K562 (cell line): ENCODE measurements around the gene TTLL9. TPM values are rescaled to one million over a fixed set of nuclear protein-coding genes. Genes with fewer than 3 reads are reported as not detected.

ENCODE experiments used
- ATAC-seq: fragments of 200-7000 bp; cut with Tn5 transposase; 3 replicates; pipeline ENCODE4 v1.9.1; 2020; ENCODE audit warnings: moderate library complexity
- BruUV-seq: library from RNA; stranded (reverse); fragments of 400-500 nt; replicated peaks from 2 replicates; lab custom pipeline; 2021; lab: Mats Ljungman, UMichigan
- CTCF ChIA-PET: fragments of 300-600 bp; formaldehyde crosslinking; extraction: SDS; loops from one replicate; lab custom pipeline; 2021; ENCODE audit warnings: low intra/inter-chr PET ratio; lab: Yijun Ruan, JAX
- POLR2A ChIA-PET: fragments of 300-600, 350-650 bp; sonication (Branson Sonifier 250); formaldehyde crosslinking; extraction: SDS; loops from one replicate; lab custom pipeline; 2021; ENCODE audit warnings: antibody characterized with exemption, inconsistent platforms; lab: Yijun Ruan, JAX
- DNase-seq, 4 experiments: peaks; one replicate each; pipeline versions ENCODE4 v3.0.0 to v3.0.0-alpha.2; 2011 to 2018; ENCODE audit warnings: low spot score in 3 of 4, mixed read lengths in 3 of 4; ENCODE audit errors: extremely low read depth in 1 of 4
- FAIRE-seq: peaks from 2 replicates; lab custom pipeline; 2011; peaks lifted over from hg19 to GRCh38; lab: Jason Lieb, UNC
- H2AFZ ChIP-seq: 2 replicates; pipeline ENCODE4 v1.6.0; 2011; ENCODE audit warnings: low read depth, low read length, control low read depth, inconsistent platforms
- H3K27ac ChIP-seq: fragments of 200-600 bp; 3 replicates; pipeline ENCODE4 v1.8.0; 2011; ENCODE audit warnings: low read depth, mild to moderate bottlenecking, control low read depth, inconsistent platforms, low read length, moderate library complexity, mixed read lengths; ENCODE audit errors: extremely low read depth
- H3K27me3 ChIP-seq, 2 experiments: fragments of 300-600 bp in 1 of 2; 2 replicates in 1 of 2; 3 replicates in 1 of 2; pipeline versions ENCODE4 v1.6.0 to v1.8.0; 2011; ENCODE audit warnings: inconsistent platforms in 2 of 2, low read length in 2 of 2, mild to moderate bottlenecking in 1 of 2, mixed read lengths in 1 of 2, moderate library complexity in 1 of 2; ENCODE audit not compliant: control insufficient read depth in 2 of 2, insufficient read depth in 2 of 2
- H3K36me3 ChIP-seq: fragments of 300-600 bp; 3 replicates; pipeline ENCODE4 v1.8.0; 2011; ENCODE audit warnings: mild to moderate bottlenecking, low read length, inconsistent platforms; ENCODE audit not compliant: control insufficient read depth, insufficient read depth
- H3K4me1 ChIP-seq, 2 experiments: fragments of 200-600 bp in 1 of 2; replicated peaks in 1 of 2; 2 replicates in 1 of 2; 3 replicates in 1 of 2; pipeline versions ENCODE4 v1.5.1 to v1.8.0; 2011; ENCODE audit warnings: inconsistent platforms in 2 of 2, low read length in 2 of 2, mild to moderate bottlenecking in 1 of 2, mixed read lengths in 1 of 2, moderate library complexity in 1 of 2; ENCODE audit not compliant: control insufficient read depth in 2 of 2, insufficient read depth in 2 of 2
- H3K4me2 ChIP-seq: 2 replicates; pipeline ENCODE4 v1.6.1; 2011; ENCODE audit warnings: low read length, control low read depth, inconsistent platforms, mixed read lengths; ENCODE audit not compliant: insufficient read depth
- H3K4me3 ChIP-seq: fragments of 200-600 bp; sonication (generic), shearing (Covaris generic); 2 replicates; pipeline ENCODE4 v1.5.1; 2016; ENCODE audit warnings: control low read depth, inconsistent platforms
- H3K79me2 ChIP-seq: fragments of 200-600 bp; 3 replicates; pipeline ENCODE4 v1.8.0; 2011; ENCODE audit warnings: low read length, inconsistent platforms; ENCODE audit not compliant: control insufficient read depth, insufficient read depth
- H3K9ac ChIP-seq, 2 experiments: 2 replicates each; pipeline versions ENCODE4 v1.6.0 to v1.6.1; 2011; ENCODE audit warnings: low read depth in 2 of 2, low read length in 2 of 2, control low read depth in 1 of 2, inconsistent platforms in 1 of 2, mild to moderate bottlenecking in 1 of 2, mixed read lengths in 1 of 2; ENCODE audit not compliant: insufficient read depth in 1 of 2
- H3K9me1 ChIP-seq: one replicate; pipeline ENCODE4 v1.6.0; 2011; ENCODE audit warnings: inconsistent platforms, mild to moderate bottlenecking, low read length, moderate library complexity; ENCODE audit not compliant: control insufficient read depth, insufficient read depth
- H3K9me3 ChIP-seq: replicated peaks from 2 replicates; pipeline ENCODE4 v1.5.1; 2011; ENCODE audit warnings: low read depth, low read length, inconsistent platforms; ENCODE audit not compliant: control insufficient read depth, insufficient read depth
- H4K20me1 ChIP-seq: replicated peaks from 2 replicates; pipeline ENCODE4 v1.6.1; 2011; ENCODE audit warnings: low read length, inconsistent platforms, mixed read lengths; ENCODE audit not compliant: control insufficient read depth, insufficient read depth
- ARHGAP35 ChIP-seq: fragments of 450-650 bp; IDR thresholded peaks from 2 replicates; pipeline ENCODE4 v1.6.1; 2018; ENCODE audit not compliant: partially characterized antibody
- E2F1 ChIP-seq: sonication (generic); formaldehyde crosslinking; IDR thresholded peaks from 2 replicates; pipeline ENCODE4 v1.8.1; 2023; ENCODE audit warnings: mild to moderate bottlenecking, missing genetic modification reagents, moderate library complexity
- EP300 ChIP-seq: IDR thresholded peaks from 2 replicates; pipeline ENCODE4 v1.6.1; 2012; ENCODE audit warnings: low read length, improper control_type of control experiment
- FOXM1 ChIP-seq, 2 experiments: fragments of 450-650 bp in 1 of 2; sonication (generic) in 1 of 2; formaldehyde crosslinking in 1 of 2; IDR thresholded peaks; 2 replicates each; pipeline versions ENCODE4 v1.6.1 to v1.9.0; 2017 to 2022; ENCODE audit warnings: low read depth in 2 of 2, mild to moderate bottlenecking in 2 of 2, missing genetic modification reagents in 1 of 2, moderate library complexity in 1 of 2
- KDM2B ChIP-seq: fragments of 250-450 bp; sonication (Bioruptor Pico); IDR thresholded peaks from 2 replicates; pipeline ENCODE4 v1.8.0; 2021; ENCODE audit warnings: mild to moderate bottlenecking, moderate library complexity
- NCOR1 ChIP-seq: fragments of 450-650 bp; IDR thresholded peaks from 2 replicates; pipeline ENCODE4 v1.6.1; 2016; ENCODE audit warnings: mild to moderate bottlenecking, moderate library complexity
- RB1 ChIP-seq: fragments of 450-650 bp; IDR thresholded peaks from 2 replicates; pipeline ENCODE4 v1.6.1; 2017; ENCODE audit warnings: low read depth, mild to moderate bottlenecking
- TCF3 ChIP-seq: sonication (generic); formaldehyde crosslinking; IDR thresholded peaks from 2 replicates; pipeline ENCODE4 v1.4.0; 2020; ENCODE audit warnings: mild to moderate bottlenecking, missing genetic modification reagents
- TFAP4 ChIP-seq: sonication (generic); formaldehyde crosslinking; IDR thresholded peaks from 2 replicates; pipeline ENCODE4 v1.8.0; 2022; ENCODE audit warnings: missing genetic modification reagents, mild to moderate bottlenecking, moderate library complexity, borderline replicate concordance
- ZKSCAN1 ChIP-seq: fragments of 150-350 bp; IDR thresholded peaks from 2 replicates; pipeline ENCODE4 v1.6.1; 2016; ENCODE audit warnings: low read depth, low read length
- ZNF324 ChIP-seq: fragments of 250-450 bp; sonication (Bioruptor Pico); IDR thresholded peaks from 2 replicates; pipeline ENCODE4 v1.4.0; 2020; ENCODE audit warnings: mild to moderate bottlenecking
- WGBS: fragments of 100-300 bp; shearing (Covaris generic); methylation state at CpG from one replicate; pipeline ENCODE4 v1.1.6; 2016; ENCODE audit warnings: low coverage, mixed read lengths; ENCODE audit not compliant: insufficient coverage; ENCODE audit errors: missing lambda C conversion rate; 5-methylcytosine and 5-hydroxymethylcytosine counted together
- in situ Hi-C: fragments of 300-500 bp; cut with MboI; formaldehyde crosslinking; loops from 4 replicates; pipeline ENCODE4 v1.15.0; 2018; ENCODE audit warnings: inconsistent platforms, mixed read lengths
- intact Hi-C: fragments of 100-400 bp; cut with micrococcal nuclease; formaldehyde crosslinking; loops from 2 replicates; pipeline ENCODE4 v1.14.2; 2022
- polyA plus RNA-seq, 8 experiments: library from polyadenylated mRNA; depleted of rRNA in 4 of 8; stranded (reverse) in 5 of 8; unstranded in 3 of 8; fragments of >200 nt; fragmentation: Nextera tagmentation in 2 of 8; fragmentation: Illumina TruSeq in 1 of 8; extraction: Ambion mirVana in 2 of 8; extraction: Trizol in 1 of 8; gene quantifications; 2 replicates each; pipeline versions ENCODE4 v1.2.1 to v1.2.3, GENCODE V29; 2011 to 2014; ENCODE audit warnings: inconsistent platforms in 1 of 8, missing spikeins in 1 of 8
- total RNA-seq, 7 experiments: library from RNA; depleted of rRNA in 6 of 7; stranded (reverse); fragments of >200 nt in 6 of 7; fragmentation: Illumina TruSeq in 2 of 7; extraction: Trizol in 2 of 7; gene quantifications; 2 replicates each; pipeline versions ENCODE4 v1.2.1 to v1.2.3, GENCODE V29; 2011 to 2021; ENCODE audit warnings: low replicate concordance in 1 of 7
- TF ChIP-seq, protein P1 (sequence below), 2 experiments: IDR thresholded peaks; 2 replicates each; pipeline ENCODE4 v1.6.1; 2011; ENCODE audit warnings: borderline replicate concordance in 1 of 2, control low read depth in 1 of 2, low read depth in 1 of 2, low read length in 1 of 2, mild to moderate bottlenecking in 1 of 2, mixed read lengths in 1 of 2, moderate library complexity in 1 of 2; ENCODE audit not compliant: insufficient read depth in 1 of 2, insufficient read length in 1 of 2, poor library complexity in 1 of 2, severe bottlenecking in 1 of 2; ENCODE audit errors: extremely low read depth in 1 of 2
- TF ChIP-seq, protein P2 (sequence below): fragments of 450-650 bp; IDR thresholded peaks from 2 replicates; pipeline ENCODE4 v1.6.1; 2016; ENCODE audit warnings: low read depth, mild to moderate bottlenecking, moderate library complexity

Gene TTLL9
- total and polyA plus RNA-seq, 9 of the 15 experiments (the other 6 are each of a cell fraction or from before 2014, with no cell fraction given): 0.06 to 0.07 TPM; not detected in 7

DNA sequence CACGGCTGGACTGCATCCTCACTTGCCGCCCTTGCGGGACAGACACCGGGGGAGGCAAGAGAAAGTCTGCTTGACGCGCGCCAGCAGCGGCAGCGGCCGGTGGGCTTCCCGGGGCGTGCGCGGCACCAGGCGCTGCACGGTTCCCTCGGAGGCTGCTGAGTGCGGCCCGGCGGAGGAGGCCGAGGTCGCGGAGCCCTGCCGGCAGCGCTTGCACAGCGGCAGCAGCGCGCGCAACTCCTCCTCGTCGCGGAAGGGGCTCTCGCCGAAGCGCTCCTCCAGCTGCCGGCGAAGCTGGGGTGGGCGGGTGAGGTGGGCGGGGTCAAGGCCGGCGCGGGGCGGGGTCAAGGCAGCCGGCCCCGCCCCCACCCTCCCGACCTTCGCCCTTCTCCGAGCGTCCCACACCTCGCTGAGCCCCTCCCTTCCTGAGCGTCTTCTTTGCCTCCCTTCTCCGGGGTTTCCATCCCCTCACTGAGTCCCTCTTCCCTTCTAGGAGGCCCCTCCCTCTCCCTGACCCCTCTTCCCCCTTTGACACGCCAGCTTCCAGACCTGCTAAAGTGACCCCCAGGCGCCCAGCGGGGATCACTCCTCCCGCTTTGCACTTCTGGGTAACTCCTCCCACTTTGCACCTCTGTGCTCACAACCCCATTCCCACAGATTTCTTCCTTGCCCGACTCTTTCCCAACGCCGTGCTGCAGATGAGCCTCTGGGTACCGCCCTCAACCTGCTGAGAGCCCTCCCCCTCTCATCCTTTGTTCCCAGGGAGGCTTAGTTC lies 8.9 kb upstream of the TTLL9 start (continued):
- peak; percentile 63; the same call in 1 of the 2 replicates for TF ChIP-seq TFAP4 (CRISPR knock-in tag)
- TF ChIP-seq KDM2B (CRISPR knock-in tag): peak; percentile 58; the same call in 1 of the 2 replicates
- no peak for TF ChIP-seq NCOR1
- TF ChIP-seq TCF3 (CRISPR knock-in tag): no peak
- TF ChIP-seq, protein P1, sequence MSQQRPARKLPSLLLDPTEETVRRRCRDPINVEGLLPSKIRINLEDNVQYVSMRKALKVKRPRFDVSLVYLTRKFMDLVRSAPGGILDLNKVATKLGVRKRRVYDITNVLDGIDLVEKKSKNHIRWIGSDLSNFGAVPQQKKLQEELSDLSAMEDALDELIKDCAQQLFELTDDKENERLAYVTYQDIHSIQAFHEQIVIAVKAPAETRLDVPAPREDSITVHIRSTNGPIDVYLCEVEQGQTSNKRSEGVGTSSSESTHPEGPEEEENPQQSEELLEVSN (IDR thresholded peaks at IDR 0.05; ENCODE audit: borderline replicate concordance in 1 of 2, extremely low read depth in 1 of 2, insufficient read depth in 1 of 2, insufficient read length in 1 of 2, low read depth in 1 of 2, low read length in 1 of 2, poor library complexity in 1 of 2, severe bottlenecking in 1 of 2): peak in 1 of 2 experiments; percentile 42

DNA sequence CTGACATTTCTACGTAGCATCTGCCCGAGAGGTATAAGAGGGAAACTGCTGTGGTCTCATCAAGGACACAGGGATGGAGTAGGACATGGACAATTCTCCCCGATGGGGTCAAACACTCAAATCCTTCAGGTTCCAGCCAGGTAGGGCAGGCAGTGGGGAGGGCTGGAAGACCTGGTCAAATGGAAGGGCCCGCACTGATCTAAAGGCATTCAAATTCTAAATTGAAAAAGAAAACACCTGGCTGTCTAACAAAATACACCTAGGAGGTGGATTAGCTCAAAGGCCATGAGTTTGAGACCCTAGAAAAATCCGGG lies 8.3 kb upstream of the TTLL9 start:
- no peak for DNase-seq
- Histone ChIP-seq H3K4me1 (peaks cover 0 to 17% of the 10 kb centered on the region in 2 experiments; a peak in 3 of 5 replicates), H3K9ac (no peak overlapping the region), H3K36me3 (no peaks in the 10 kb centered on the region), H3K79me2 (no peaks in the 10 kb centered on the region), H3K9me1 (peaks cover 2% of the 10 kb centered on the region), H3K4me3 (no peak overlapping the region), H3K9me3 (no peaks in the 10 kb centered on the region), H3K27me3 (peaks cover 27 to 67% of the 10 kb centered on the region in 2 experiments), H2AFZ (0 out of 2 replicates have a peak overlapping the region, but pooled peaks have one; percentile 33), H4K20me1 (peaks cover 14% of the 10 kb centered on the region), H3K4me2 (peak overlapping the region; percentile 61; the same call in 1 of the 2 replicates), H3K27ac (no peak overlapping the region)
- CTCF ChIA-PET: no interaction called here
- POLR2A ChIA-PET: interaction anchor here (0.6 to 0.8 kb wide), 2 partner anchors 146 to 259 kb away, joined by 3 read pairs; no protein-coding TSS in a partner anchor
- WGBS: 18% methylated on average over 5 of the region's 5 CpGs
- intact Hi-C loops: no loop called here
- no peak for FAIRE-seq
- no peak for ATAC-seq
- TF ChIP-seq ZNF324 (CRISPR knock-in tag) (no peak), ARHGAP35 (no peak), EP300 (no peak), RB1 (no peak), ZKSCAN1 (no peak), E2F1 (CRISPR knock-in tag) (no peak), FOXM1 (IDR thresholded peaks at IDR 0.05; ENCODE audit: low read depth) (no peak), FOXM1 (CRISPR knock-in tag; IDR thresholded peaks at IDR 0.05; ENCODE audit: low read depth) (no peak)
- TF ChIP-seq, protein P2, sequence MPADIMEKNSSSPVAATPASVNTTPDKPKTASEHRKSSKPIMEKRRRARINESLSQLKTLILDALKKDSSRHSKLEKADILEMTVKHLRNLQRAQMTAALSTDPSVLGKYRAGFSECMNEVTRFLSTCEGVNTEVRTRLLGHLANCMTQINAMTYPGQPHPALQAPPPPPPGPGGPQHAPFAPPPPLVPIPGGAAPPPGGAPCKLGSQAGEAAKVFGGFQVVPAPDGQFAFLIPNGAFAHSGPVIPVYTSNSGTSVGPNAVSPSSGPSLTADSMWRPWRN: no peak
- in situ Hi-C loops: loop anchor here (5.0 kb wide), 1 partner anchor 90 kb away; the partner anchor contains the start of gene PDRG1
- no TSS peak for BruUV-seq
